Adrenal gland (tissue), 12 donors: ENCODE results near the gene AGPAT2. TPM values are rescaled to one million over a fixed set of nuclear protein-coding genes. Genes with fewer than 3 reads are reported as not detected.
"Not testable (repeated sequence)": the region's sequence is repeated elsewhere in the genome, so short reads cannot be mapped to it uniquely, and the experiment has no call there.

Source experiments
- DNase-seq, 7 donors: peaks; one replicate each; pipeline ENCODE4 v3.0.0-alpha.2; 2019 to 2020
- H3K27ac ChIP-seq, 5 donors: fragments of 200-600 bp; sonication (generic) in 4 of 5; 1 replicate in 3 of 5; 2 replicates in 2 of 5; pipeline versions ENCODE4 v1.5.1 to v1.8.0; 2016 to 2020; ENCODE audit warnings: mild to moderate bottlenecking in 1 of 5
- H3K27me3 ChIP-seq: fragments of 200-600 bp; 2 replicates; pipeline ENCODE4 v1.8.0; 2021
- H3K36me3 ChIP-seq, 2 donors: fragments of 200-600 bp; replicated peaks in 1 of 2; 1 replicate in 1 of 2; 2 replicates in 1 of 2; pipeline versions ENCODE4 v1.5.1 to v1.8.0; 2018 to 2022
- H3K4me1 ChIP-seq, 2 donors: fragments of 200-600 bp; replicated peaks in 1 of 2; 1 replicate in 1 of 2; 2 replicates in 1 of 2; pipeline versions ENCODE4 v1.5.1 to v1.8.0; 2018 to 2021
- H3K4me3 ChIP-seq, 4 donors: fragments of 200-600 bp; sonication (generic) in 3 of 4; one replicate each; pipeline ENCODE4 v1.5.1; 2016 to 2018
- H3K9me3 ChIP-seq, 3 donors: fragments of 200-600 bp; sonication (generic) in 1 of 3; replicated peaks in 1 of 3; 1 replicate in 2 of 3; 2 replicates in 1 of 3; pipeline versions ENCODE4 v1.5.1 to v1.8.0; 2016 to 2021
- CTCF ChIP-seq, 6 experiments: fragments of 450-650 bp in 4 of 6; fragments of 200-600 bp in 2 of 6; sonication (generic) in 1 of 6; IDR thresholded peaks; 1 replicate in 5 of 6; 2 replicates in 1 of 6; pipeline versions ENCODE4 v1.5.1 to v1.8.0; 2016 to 2021; ENCODE audit warnings: antibody characterized with exemption in 6 of 6, mild to moderate bottlenecking in 2 of 6, moderate library complexity in 1 of 6
- POLR2A ChIP-seq, 2 donors: fragments of 450-650 bp; IDR thresholded peaks; one replicate each; pipeline ENCODE4 v1.6.1; 2017; ENCODE audit warnings: antibody characterized with exemption in 2 of 2, mild to moderate bottlenecking in 2 of 2, moderate library complexity in 1 of 2
- WGBS, 4 donors: extraction: QIAGEN DNeasy Blood & Tissue Kit in 2 of 4; methylation state at CpG; one replicate each; pipeline versions ENCODE4 v1.1.5 to v1.1.7; 2013 to 2017; 5-methylcytosine and 5-hydroxymethylcytosine counted together
- intact Hi-C, 2 donors: fragments of 100-400 bp; cut with DNase I; formaldehyde crosslinking; loops; one replicate each; pipeline versions ENCODE4 v1.14.1 to v1.15.0; 2022 to 2023
- polyA plus RNA-seq, 3 donors: library from polyadenylated mRNA; stranded (reverse); fragments of 200-250 nt in 2 of 3; fragments of 350-450 nt in 1 of 3; fragmentation: Illumina TruSeq in 1 of 3; extraction: RNeasy Lipid Tissue Mini Kit (QIAGEN cat#74804) in 1 of 3; gene quantifications; one replicate each; pipeline ENCODE4 v1.2.3, GENCODE V29; 2013 to 2014
- total RNA-seq, 9 donors: library from RNA; depleted of rRNA in 4 of 9; stranded (reverse); fragments of >200 nt in 4 of 9; fragments of 120-200 nt in 1 of 9; fragmentation: NEBNext Ultra II Directional in 1 of 9; extraction: Animal tissue kit (Norgen Biotek cat#: 25700) in 1 of 9; gene quantifications; one replicate each; pipeline versions ENCODE4 v1.1.0 to v1.2.4, GENCODE V29; 2013 to 2023
- donor health status: healthy with polysubstance abuse.
- donor health status: Bipolar disorder and iron deficiency.
- donor health status: DM: yes; HTN: yes; CAD: no.
- donor health status: DM: no; HTN: no; CAD: no.
- donor health status: DM: no; HTN: no; CAD: no.
- donor health status: DM: yes; HTN: yes; CAD: no.

AGPAT2 gene
- total and polyA plus RNA-seq, 12 donors = 6.4 to 274 (median 48.0) TPM

DNA sequence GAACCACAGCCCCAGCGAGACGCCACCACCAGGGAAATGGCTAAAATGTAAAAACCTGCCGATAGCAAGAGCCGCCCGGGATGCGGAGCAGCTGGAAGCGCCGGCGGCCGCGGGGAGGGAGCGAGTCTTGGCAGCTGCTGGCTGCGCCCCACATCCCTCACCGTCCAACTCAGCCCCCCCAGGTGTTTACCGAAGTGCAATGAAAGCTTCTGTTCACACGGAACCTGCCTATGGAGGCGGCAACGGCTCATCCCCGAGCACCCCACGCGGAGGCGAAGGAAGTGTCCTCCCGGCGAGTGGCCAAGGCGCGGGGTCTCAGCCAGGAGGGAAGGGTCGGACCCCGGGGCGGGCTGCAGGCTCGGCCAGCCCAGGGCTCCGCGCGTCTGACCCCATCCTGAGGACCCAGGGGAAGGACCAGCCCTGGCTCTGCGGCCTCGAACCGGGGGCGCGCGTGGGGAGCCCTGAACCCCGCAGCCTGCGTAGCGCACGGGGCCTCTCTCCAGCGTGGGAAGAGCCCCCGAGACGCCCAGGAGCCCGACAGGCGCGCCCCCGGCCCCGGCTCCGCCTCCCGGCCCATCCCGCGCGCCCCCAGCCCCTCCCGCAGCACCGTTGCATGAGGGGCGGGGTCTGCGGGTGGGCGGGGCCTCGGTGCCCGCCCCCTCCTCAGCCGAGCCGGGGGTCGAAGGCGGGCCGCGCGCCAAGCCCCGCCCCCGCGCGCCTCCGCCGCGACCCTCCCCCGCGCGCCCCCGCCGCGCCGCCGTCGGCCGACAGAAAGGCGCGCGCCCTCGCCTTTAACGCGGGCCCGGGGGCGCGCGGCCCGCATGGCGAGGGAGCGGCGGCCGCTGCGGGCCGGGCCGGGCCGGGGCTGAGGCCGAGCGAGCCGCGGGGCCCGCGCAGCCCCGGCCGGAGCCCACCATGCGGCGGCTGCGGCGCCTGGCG lies 24.8 kb upstream of the AGPAT2 start, which contains the start of gene DIPK1B:
TSS of gene DIPK1B (plus strand) at position 822 of the 939 bp plus-strand sequence. CDS start at position 916, 94 bp downstream.
- Histone ChIP-seq H3K4me1 (peaks cover 0 to 4% of the 10 kb centered on the region in 2 donors), H3K9me3 (no peaks in the 10 kb centered on the region), H3K4me3 (peak within 1 kb of the TSS in 1 of 4 donors; percentile 50), H3K27me3 (peaks cover 19% of the 10 kb centered on the region), H3K27ac (no peak within 1 kb of the TSS), H3K36me3 (no peaks in the 10 kb centered on the region)
- TF ChIP-seq POLR2A (IDR thresholded peaks at IDR 0.05) (no peak), CTCF (IDR thresholded peaks at IDR 0.05) (no peak)
- peak in 1 of 7 donors; percentile 32 for DNase-seq
- 3 to 5% (median 3%) methylated on average over 22 to 118 of the region's 119 CpGs for WGBS, 4 donors
- intact Hi-C loops = no loop called here

DNA sequence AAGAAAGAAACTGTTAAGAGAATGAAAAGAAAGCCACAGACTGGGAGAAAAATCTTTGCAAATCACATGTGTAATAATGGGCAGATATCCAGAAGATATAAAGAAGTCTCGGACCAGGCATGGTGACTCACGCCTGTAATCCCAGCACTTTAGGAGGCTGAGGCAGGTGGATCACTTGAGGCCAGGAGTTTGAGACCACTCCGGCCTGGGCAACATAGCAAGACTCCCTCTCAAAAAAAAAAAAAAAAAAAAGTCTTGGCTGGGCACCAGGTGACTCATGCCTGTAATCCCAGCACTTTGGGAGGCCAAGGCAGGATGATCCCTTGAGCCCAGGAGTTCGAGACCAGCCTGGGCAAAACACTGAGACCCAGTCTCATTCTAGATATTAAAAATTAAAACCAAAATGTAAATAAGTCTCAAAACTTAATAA lies 24.0 kb upstream of the AGPAT2 start:
- H3K27ac ChIP-seq, H3K9me3 ChIP-seq, H3K4me1 ChIP-seq, intact Hi-C loops, H3K36me3 ChIP-seq, H3K4me3 ChIP-seq: not testable (repeated sequence)
- DNase-seq = peak in 1 of 7 donors; percentile 54
- H3K27me3 ChIP-seq = peaks cover 19% of the 10 kb centered on the region
- WGBS, 4 donors = 27 to 39% (median 34%) methylated on average over 4 of the region's 4 CpGs

DNA sequence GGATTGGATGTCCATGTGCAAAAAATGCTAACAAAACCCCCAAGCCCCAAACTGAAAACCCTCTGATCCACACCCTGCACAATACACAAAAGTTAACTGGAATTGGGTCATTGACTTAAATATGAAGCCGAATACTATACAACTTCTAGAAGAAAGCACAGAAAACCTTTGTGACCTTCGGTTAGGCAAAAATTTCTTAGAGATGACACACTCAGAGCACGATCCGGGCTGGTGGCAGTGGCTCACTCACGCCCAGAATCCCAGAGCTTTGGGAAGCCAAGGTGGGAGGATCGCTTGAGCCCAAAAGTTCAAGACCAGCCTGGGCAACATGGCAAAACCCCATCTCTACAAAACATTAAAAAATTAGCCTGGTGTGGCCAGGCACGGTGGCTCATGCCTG lies 23.3 kb upstream of the AGPAT2 start:
- no peak overlapping the region for H3K27ac ChIP-seq
- DNase-seq = no peak
- H3K4me1 ChIP-seq = peaks cover 0 to 4% of the 10 kb centered on the region in 2 donors
- intact Hi-C loops = no loop called here
- no peak overlapping the region for H3K4me3 ChIP-seq
- H3K36me3 ChIP-seq = no peaks in the 10 kb centered on the region
- no peaks in the 10 kb centered on the region for H3K9me3 ChIP-seq
- H3K27me3 ChIP-seq = peaks cover 19% of the 10 kb centered on the region
- TF ChIP-seq POLR2A (IDR thresholded peaks at IDR 0.05) = no peak
- no peak for TF ChIP-seq CTCF (IDR thresholded peaks at IDR 0.05)
- WGBS, 4 donors = 56 to 87% (median 74%) methylated on average over 7 of the region's 7 CpGs

GRCh38 chr9:136709454-136710109 lies 22.3 kb upstream of the AGPAT2 start:
- WGBS, 4 donors = 86 to 94% (median 92%) methylated on average over 11 to 24 of the region's 24 CpGs
- H3K27ac ChIP-seq = no peak overlapping the region
- intact Hi-C loops = no loop called here

More at GRCh38 chr9:136709454-136710109, 22.3 kb upstream of the AGPAT2 start:
- H3K4me1 ChIP-seq = peaks cover 0 to 4% of the 10 kb centered on the region in 2 donors
- H3K27me3 ChIP-seq = peaks cover 14% of the 10 kb centered on the region
- DNase-seq = no peak
- H3K4me3 ChIP-seq = no peak overlapping the region
- TF ChIP-seq POLR2A (IDR thresholded peaks at IDR 0.05) = no peak
- TF ChIP-seq CTCF (IDR thresholded peaks at IDR 0.05) = no peak
- no peaks in the 10 kb centered on the region for H3K36me3 ChIP-seq
- no peaks in the 10 kb centered on the region for H3K9me3 ChIP-seq
